ENCODE measurements around the gene RNASE8.

- TF ChIP-seq CTCF (IDR thresholded peaks at IDR 0.05): no peak
- TF ChIP-seq NR3C1 (CRISPR knock-in tag; conservative IDR thresholded peaks at IDR 0.05; ENCODE audit: low read depth): no peak
Observed at GRCh38 chr14:21041676-21042433, 15.8 kb upstream of the RNASE8 start, which contains the start of gene RNASE7.

All from WTC11 (cell line).